CD4-positive, alpha-beta memory T cell (primary cell): ENCODE results near the gene RAP1GAP2. TPM values are rescaled to one million over a fixed set of nuclear protein-coding genes. Genes with fewer than 3 reads are reported as not detected.
A peak's percentile ranks its signal among the peaks of the same experiment; 100 is the strongest.

Experiments
- CTCF ChIA-PET: fragments of 350-600 bp; sonication (Branson Sonifier 250); formaldehyde crosslinking; loops from one replicate; lab custom pipeline; 2021; ENCODE audit warnings: inconsistent platforms; ENCODE audit not compliant: partially characterized antibody; lab: Charles Lee
- POLR2A ChIA-PET: fragments of 350-600 bp; sonication (Branson Sonifier 250); formaldehyde crosslinking; loops from one replicate; lab custom pipeline; 2021; ENCODE audit not compliant: partially characterized antibody; lab: Charles Lee
- DNase-seq, 5 donors: peaks; one replicate each; pipeline versions ENCODE4 v3.0.0 to v3.0.0-alpha.2; 2020 to 2022; ENCODE audit warnings: mixed read lengths in 1 of 5
- H3K27ac ChIP-seq: one replicate; pipeline ENCODE4 v1.7.0; 2013; ENCODE audit warnings: low read depth, low read length
- H3K27me3 ChIP-seq: 2 replicates; pipeline ENCODE4 v1.7.0; 2013; ENCODE audit warnings: mild to moderate bottlenecking, low read length, moderate library complexity; ENCODE audit not compliant: insufficient read depth
- H3K36me3 ChIP-seq: 2 replicates; pipeline ENCODE4 v1.7.0; 2013; ENCODE audit warnings: mild to moderate bottlenecking, low read length, moderate library complexity; ENCODE audit not compliant: insufficient read depth
- H3K4me1 ChIP-seq: 2 replicates; pipeline ENCODE4 v1.7.0; 2013; ENCODE audit warnings: mild to moderate bottlenecking, low read length, moderate library complexity; ENCODE audit not compliant: insufficient read depth
- H3K4me3 ChIP-seq, 2 donors: one replicate each; pipeline ENCODE4 v1.7.0; 2013; ENCODE audit warnings: low read length in 2 of 2, mild to moderate bottlenecking in 1 of 2
- H3K9me3 ChIP-seq, 2 donors: one replicate each; pipeline ENCODE4 v1.7.0; 2013; ENCODE audit warnings: low read length in 2 of 2, control low read depth in 1 of 2; ENCODE audit not compliant: control insufficient read depth in 1 of 2
- H3K27ac Mint-ChIP-seq, 7 donors: one replicate each; pipeline ENCODE4 v1.8.0; 2020 to 2021; ENCODE audit warnings: mixed read lengths in 7 of 7, mild to moderate bottlenecking in 6 of 7, inconsistent platforms in 3 of 7, moderate library complexity in 3 of 7
- H3K27me3 Mint-ChIP-seq, 2 donors: one replicate each; pipeline ENCODE4 v1.8.0; 2020 to 2021; ENCODE audit warnings: mixed read lengths in 2 of 2
- H3K36me3 Mint-ChIP-seq, 2 donors: one replicate each; pipeline ENCODE4 v1.8.0; 2020 to 2021; ENCODE audit warnings: mixed read lengths in 2 of 2, inconsistent platforms in 1 of 2, mild to moderate bottlenecking in 1 of 2
- H3K4me1 Mint-ChIP-seq, 4 donors: one replicate each; pipeline ENCODE4 v1.8.0; 2020 to 2021; ENCODE audit warnings: mixed read lengths in 4 of 4, mild to moderate bottlenecking in 1 of 4
- H3K4me3 Mint-ChIP-seq, 8 donors: one replicate each; pipeline ENCODE4 v1.8.0; 2020 to 2021; ENCODE audit warnings: mixed read lengths in 8 of 8, mild to moderate bottlenecking in 7 of 8, moderate library complexity in 6 of 8, inconsistent platforms in 3 of 8
- H3K9me3 Mint-ChIP-seq, 8 donors: one replicate each; pipeline ENCODE4 v1.8.0; 2020 to 2021; ENCODE audit warnings: mixed read lengths in 8 of 8, mild to moderate bottlenecking in 5 of 8, inconsistent platforms in 3 of 8, moderate library complexity in 1 of 8
- intact Hi-C: fragments of 100-400 bp; cut with micrococcal nuclease; formaldehyde crosslinking; loops from one replicate; pipeline ENCODE4 v1.15.1; 2023
- polyA plus RNA-seq, 2 donors: library from polyadenylated mRNA; unstranded; fragments of 300-500 nt; fragmentation: Illumina TruSeq; gene quantifications; one replicate each; pipeline ENCODE4 v1.2.3, GENCODE V29; 2021
- total RNA-seq, 2 experiments: library from RNA; stranded (reverse); gene quantifications; one replicate each; pipeline ENCODE4 v1.2.3, GENCODE V29; 2021

The RAP1GAP2 gene
- total and polyA plus RNA-seq, 4 experiments from 2014 or later, result 0.38 to 9.9 (median 8.0) TPM

GRCh38 chr17:2786176-2786881, 9.9 kb upstream of the RAP1GAP2 start:
- H3K9me3 ChIP-seq, result no peaks in the 10 kb centered on the region
- Mint-ChIP-seq H3K27ac (peak overlapping the region in 1 of 7 donors; percentile 35), H3K27me3 (peaks cover 0 to 1% of the 10 kb centered on the region in 2 donors), H3K9me3 (no peaks in the 10 kb centered on the region), H3K4me1 (peaks cover 8 to 31% (median 14%) of the 10 kb centered on the region in 4 donors), H3K36me3 (no peaks in the 10 kb centered on the region), H3K4me3 (peak overlapping the region in 6 of 8 donors; percentile 3 to 39 (median 30))
- intact Hi-C loops, result loop anchor here (1.0 kb wide), 4 partner anchors 28 to 227 kb away; no protein-coding TSS in a partner anchor
- CTCF ChIA-PET, result interaction anchor here (0.6 to 10.7 kb wide), 25 partner anchors 8 to 955 kb away, joined by 3 to 146 read pairs (median 7); partner anchors contain the start of gene RAP1GAP2
- H3K36me3 ChIP-seq, result no peaks in the 10 kb centered on the region
- POLR2A ChIA-PET, result interaction anchor here (0.6 to 6.2 kb wide), 13 partner anchors 8 to 1069 kb away, joined by 3 to 76 read pairs (median 3); partner anchors contain the start of gene RAP1GAP2
- H3K4me3 ChIP-seq, result no peak overlapping the region
- peak; percentile 87 to 94 (median 90) for DNase-seq
- H3K27ac ChIP-seq, result no peak overlapping the region
- H3K27me3 ChIP-seq, result no peaks in the 10 kb centered on the region
- H3K4me1 ChIP-seq, result peaks cover 23% of the 10 kb centered on the region

- intact Hi-C loops, result no loop called here
- Mint-ChIP-seq H3K27ac (no peak overlapping the region), H3K4me1 (peaks cover 26 to 64% (median 42%) of the 10 kb centered on the region in 4 donors), H3K9me3 (no peaks in the 10 kb centered on the region), H3K36me3 (no peaks in the 10 kb centered on the region), H3K4me3 (no peak overlapping the region), H3K27me3 (no peaks in the 10 kb centered on the region)
- H3K27me3 ChIP-seq, result no peaks in the 10 kb centered on the region
- H3K4me3 ChIP-seq, result no peak overlapping the region
- no peaks in the 10 kb centered on the region for H3K36me3 ChIP-seq
- no peaks in the 10 kb centered on the region for H3K9me3 ChIP-seq
- H3K27ac ChIP-seq, result no peak overlapping the region
- peaks cover 57% of the 10 kb centered on the region for H3K4me1 ChIP-seq
- no peak for DNase-seq
- ChIA-PET POLR2A (interaction anchor here (6.2 kb wide), 1 partner anchor 25 kb away, joined by 76 read pairs; no protein-coding TSS in a partner anchor), CTCF (interaction anchor here (1.5 to 10.7 kb wide), 7 partner anchors 25 to 224 kb away, joined by 4 to 146 read pairs (median 29); no protein-coding TSS in a partner anchor)
Observed at GRCh38 chr17:2789700-2790099, 6.5 kb upstream of the RAP1GAP2 start.

GRCh38 chr17:2792366-2793169, 3.7 kb upstream of the RAP1GAP2 start:
- H3K27ac ChIP-seq, result no peak overlapping the region
- POLR2A ChIA-PET, result interaction anchor here (0.6 to 11.1 kb wide), 5 partner anchors 21 to 754 kb away, joined by 3 to 330 read pairs (median 3); no protein-coding TSS in a partner anchor
- intact Hi-C loops, result no loop called here

GRCh38 chr17:2794111-2794803, 2.0 kb upstream of the RAP1GAP2 start:
- Mint-ChIP-seq H3K4me1 (peaks cover 54 to 91% (median 72%) of the 10 kb centered on the region in 4 donors), H3K27me3 (no peaks in the 10 kb centered on the region), H3K27ac (peak overlapping the region; percentile 69 to 92 (median 83)), H3K4me3 (peak overlapping the region; percentile 71 to 99 (median 96)), H3K36me3 (peaks cover 0 to 26% of the 10 kb centered on the region in 2 donors), H3K9me3 (no peaks in the 10 kb centered on the region)
- CTCF ChIA-PET, result interaction anchor here (0.7 to 6.3 kb wide), 5 partner anchors 8 to 117 kb away, joined by 3 to 75 read pairs (median 6); no protein-coding TSS in a partner anchor
- intact Hi-C loops, result no loop called here
- H3K9me3 ChIP-seq, result no peaks in the 10 kb centered on the region
- POLR2A ChIA-PET, result interaction anchor here (0.7 to 11.1 kb wide), 2 partner anchors 8 to 19 kb away, joined by 4 to 330 read pairs; no protein-coding TSS in a partner anchor
- peak in 2 of 5 donors; percentile 26 to 46 for DNase-seq
- H3K4me3 ChIP-seq, result peak overlapping the region; percentile 23 to 44
- peaks cover 81% of the 10 kb centered on the region for H3K4me1 ChIP-seq
- no peaks in the 10 kb centered on the region for H3K27me3 ChIP-seq
- H3K27ac ChIP-seq, result no peak overlapping the region
- H3K36me3 ChIP-seq, result no peaks in the 10 kb centered on the region

More at GRCh38 chr17:2792366-2793169, 3.7 kb upstream of the RAP1GAP2 start:
- peaks cover 65% of the 10 kb centered on the region for H3K4me1 ChIP-seq
- CTCF ChIA-PET, result interaction anchor here (1.1 to 10.7 kb wide), 6 partner anchors 11 to 43 kb away, joined by 3 to 146 read pairs (median 14); no protein-coding TSS in a partner anchor
- Mint-ChIP-seq H3K36me3 (peaks cover 0 to 16% of the 10 kb centered on the region in 2 donors), H3K4me3 (peak overlapping the region; percentile 20 to 97 (median 75)), H3K27ac (peak overlapping the region; percentile 29 to 90 (median 69)), H3K4me1 (peaks cover 43 to 84% (median 59%) of the 10 kb centered on the region in 4 donors), H3K9me3 (no peaks in the 10 kb centered on the region), H3K27me3 (no peaks in the 10 kb centered on the region)
- no peaks in the 10 kb centered on the region for H3K36me3 ChIP-seq
- H3K9me3 ChIP-seq, result no peaks in the 10 kb centered on the region
- no peaks in the 10 kb centered on the region for H3K27me3 ChIP-seq
- peak; percentile 67 to 85 (median 74) for DNase-seq
- peak overlapping the region in 1 of 2 donors; percentile 17 for H3K4me3 ChIP-seq

GRCh38 chr17:2795441-2796163, 636 bp upstream of the RAP1GAP2 start:
- Histone ChIP-seq H3K27me3 (no peaks in the 10 kb centered on the region), H3K36me3 (peaks cover 3% of the 10 kb centered on the region), H3K4me1 (peaks cover 88% of the 10 kb centered on the region), H3K27ac (peak overlapping the region; percentile 51), H3K4me3 (peak overlapping the region; percentile 83 to 94), H3K9me3 (no peaks in the 10 kb centered on the region)
- Mint-ChIP-seq H3K4me1 (peaks cover 51 to 96% (median 75%) of the 10 kb centered on the region in 4 donors), H3K4me3 (peak overlapping the region; percentile 90 to 99 (median 97)), H3K27ac (peak overlapping the region; percentile 72 to 94 (median 89)), H3K27me3 (no peaks in the 10 kb centered on the region), H3K9me3 (no peaks in the 10 kb centered on the region), H3K36me3 (peaks cover 7 to 35% of the 10 kb centered on the region in 2 donors)
- CTCF ChIA-PET, result interaction anchor here (0.9 to 6.3 kb wide), 10 partner anchors 9 to 53 kb away, joined by 4 to 75 read pairs (median 7); no protein-coding TSS in a partner anchor
- DNase-seq, result peak in 1 of 5 donors; percentile 60
- intact Hi-C loops, result loop anchor here (1.0 kb wide), 1 partner anchor 19 kb away; no protein-coding TSS in a partner anchor
- POLR2A ChIA-PET, result interaction anchor here (0.7 to 11.1 kb wide), 9 partner anchors 10 to 71 kb away, joined by 3 to 330 read pairs (median 3); no protein-coding TSS in a partner anchor
